ENCODE data around the gene LDB2.
A peak's percentile ranks its signal among the peaks of the same experiment; 100 is the strongest.

LDB2 gene

GRCh38 chr4:16720761-16721160 is 177.7 kb downstream of the LDB2 start:
- no peak overlapping the region for H3K4me3 ChIP-seq (ENCODE audit: low read depth, low read length)
- in situ Hi-C loops (cut with HindIII; ENCODE audit: low sequenced_read_pairs), result no loop called here
- no peak for TF ChIP-seq CTCF (IDR thresholded peaks at IDR 0.05; ENCODE audit: low read depth, low read length)

DNA sequence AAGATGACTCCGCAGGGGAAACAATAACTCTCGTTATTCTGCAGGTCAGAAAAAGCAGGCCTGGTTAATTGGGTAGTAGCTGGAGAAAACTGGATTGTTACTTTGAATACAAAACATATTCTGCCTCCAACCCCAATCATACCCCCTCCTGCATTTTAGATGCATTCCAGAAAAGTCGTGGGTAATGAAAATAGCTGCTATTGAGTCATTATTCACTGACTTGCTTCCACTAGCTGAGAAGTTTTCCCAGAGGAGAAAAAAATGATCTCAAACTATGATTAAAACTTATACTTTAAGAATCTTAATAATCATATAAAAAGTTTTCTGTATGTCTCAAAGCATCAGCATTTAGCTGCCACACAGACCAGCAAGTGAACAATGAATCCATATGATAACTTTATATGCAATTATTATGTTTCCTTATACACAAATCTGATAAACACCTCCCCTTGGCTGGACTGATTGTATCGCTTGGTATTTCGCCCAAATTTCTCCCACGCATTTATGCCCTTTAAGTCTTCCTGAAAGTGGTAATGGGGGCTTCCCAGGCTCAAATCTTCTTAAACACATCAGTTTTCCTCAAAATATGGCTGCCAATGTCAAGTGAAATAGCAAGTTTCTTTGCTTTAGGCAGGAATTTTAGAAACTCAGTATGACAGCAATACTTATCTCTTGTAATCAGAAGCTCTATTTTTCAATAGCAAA is 181.0 kb downstream of the LDB2 start:
- DNase-seq (ENCODE audit: low read depth, low spot score), result peak; percentile 12
- no peak for TF ChIP-seq CTCF (IDR thresholded peaks at IDR 0.05; ENCODE audit: low read depth, low read length)
- no peak overlapping the region for H3K4me3 ChIP-seq (ENCODE audit: low read depth, low read length)
- in situ Hi-C loops (cut with HindIII; ENCODE audit: low sequenced_read_pairs), result no loop called here

More at GRCh38 chr4:16720761-16721160, 177.7 kb downstream of the LDB2 start:
- DNase-seq (ENCODE audit: low read depth, low spot score), result no peak

- DNase-seq (ENCODE audit: low read depth, low spot score), result no peak
- in situ Hi-C loops (cut with HindIII; ENCODE audit: low sequenced_read_pairs), result no loop called here
- H3K4me3 ChIP-seq (ENCODE audit: low read depth, low read length), result no peak overlapping the region
- TF ChIP-seq CTCF (IDR thresholded peaks at IDR 0.05; ENCODE audit: low read depth, low read length), result no peak
Observed at GRCh38 chr4:16715482-16715881, 183.0 kb downstream of the LDB2 start.

- DNase-seq (ENCODE audit: low read depth, low spot score), result no peak
- H3K4me3 ChIP-seq (ENCODE audit: low read depth, low read length), result no peak overlapping the region
- no peak for TF ChIP-seq CTCF (IDR thresholded peaks at IDR 0.05; ENCODE audit: low read depth, low read length)
- in situ Hi-C loops (cut with HindIII; ENCODE audit: low sequenced_read_pairs), result no loop called here
Observed at GRCh38 chr4:16714191-16714590, 184.3 kb downstream of the LDB2 start.

GRCh38 chr4:16713696-16714095 is 184.7 kb downstream of the LDB2 start:
- in situ Hi-C loops (cut with HindIII; ENCODE audit: low sequenced_read_pairs), result no loop called here
- TF ChIP-seq CTCF (IDR thresholded peaks at IDR 0.05; ENCODE audit: low read depth, low read length), result no peak
- H3K4me3 ChIP-seq (ENCODE audit: low read depth, low read length), result no peak overlapping the region
- no peak for DNase-seq (ENCODE audit: low read depth, low spot score)

- TF ChIP-seq CTCF (IDR thresholded peaks at IDR 0.05; ENCODE audit: low read depth, low read length), result no peak
- DNase-seq (ENCODE audit: low read depth, low spot score), result no peak
- in situ Hi-C loops (cut with HindIII; ENCODE audit: low sequenced_read_pairs), result no loop called here
- no peak overlapping the region for H3K4me3 ChIP-seq (ENCODE audit: low read depth, low read length)
Observed at GRCh38 chr4:16713271-16713670, 185.2 kb downstream of the LDB2 start.
